ENCODE measurements around the gene SIRT7. TPM values are rescaled to one million over a fixed set of nuclear protein-coding genes. Genes with fewer than 3 reads are reported as not detected.

SIRT7 gene
- total RNA-seq, 4 donors from 2014 or later = 0.77 to 87.1 (median 14.6) TPM

- no peak for DNase-seq
- Histone ChIP-seq H3K9me3 (no peaks in the 10 kb centered on the region), H3K4me1 (peaks cover 0 to 20% of the 10 kb centered on the region in 2 donors), H3K36me3 (no peaks in the 10 kb centered on the region), H3K27me3 (peaks cover 20 to 29% of the 10 kb centered on the region in 2 donors), H3K27ac (no peak overlapping the region), H3K4me3 (no peak overlapping the region)
- TF ChIP-seq POLR2A (IDR thresholded peaks at IDR 0.05) = no peak
- no peak for TF ChIP-seq CTCF (IDR thresholded peaks at IDR 0.05)
- intact Hi-C loops (cut with DNase I; ENCODE audit: low total_unique reads) = loop anchor here (5.0 kb wide), 1 partner anchor 55 kb away; no protein-coding TSS in a partner anchor
These were observed 44.8 kb upstream of the SIRT7 start for GRCh38 chr17:81962499-81963441.

- no peaks in the 10 kb centered on the region for H3K9me3 ChIP-seq
- no peak overlapping the region for H3K27ac ChIP-seq
- no peaks in the 10 kb centered on the region for H3K36me3 ChIP-seq
- intact Hi-C loops (cut with DNase I; ENCODE audit: low total_unique reads) = loop anchor here (5.0 kb wide), 1 partner anchor 55 kb away; no protein-coding TSS in a partner anchor
- no peak overlapping the region for H3K4me3 ChIP-seq
- no peak for DNase-seq
- H3K27me3 ChIP-seq = peaks cover 20 to 31% of the 10 kb centered on the region in 2 donors
- peaks cover 0 to 20% of the 10 kb centered on the region in 2 donors for H3K4me1 ChIP-seq
- TF ChIP-seq POLR2A (IDR thresholded peaks at IDR 0.05) (no peak), CTCF (IDR thresholded peaks at IDR 0.05) (no peak)
These were observed 43.8 kb upstream of the SIRT7 start for GRCh38 chr17:81961521-81962498.

GRCh38 chr17:81961087-81961511 is 43.1 kb upstream of the SIRT7 start, which contains the start of gene NOTUM:
Gene NOTUM (minus strand): TSS chr17:81961187. CDS start chr17:81960909, 278 bp downstream.
- DNase-seq = no peak
- H3K4me1 ChIP-seq = peaks cover 0 to 20% of the 10 kb centered on the region in 2 donors
- H3K4me3 ChIP-seq = peak within 1 kb of the TSS in 1 of 2 donors; percentile 29
- intact Hi-C loops (cut with DNase I; ENCODE audit: low total_unique reads) = loop anchor here (5.0 kb wide), 1 partner anchor 56 kb away; no protein-coding TSS in a partner anchor
- H3K9me3 ChIP-seq = no peaks in the 10 kb centered on the region
- peaks cover 20 to 31% of the 10 kb centered on the region in 2 donors for H3K27me3 ChIP-seq
- TF ChIP-seq CTCF (IDR thresholded peaks at IDR 0.05) (peak in 2 of 4 experiments; percentile 27 to 48), POLR2A (IDR thresholded peaks at IDR 0.05) (no peak)
- no peak within 1 kb of the TSS for H3K27ac ChIP-seq
- H3K36me3 ChIP-seq = no peaks in the 10 kb centered on the region

- Histone ChIP-seq H3K36me3 (no peaks in the 10 kb centered on the region), H3K27ac (no peak overlapping the region), H3K4me3 (peak overlapping the region in 1 of 2 donors; percentile 29), H3K4me1 (peaks cover 0 to 20% of the 10 kb centered on the region in 2 donors), H3K27me3 (peaks cover 20 to 31% of the 10 kb centered on the region in 2 donors), H3K9me3 (no peaks in the 10 kb centered on the region)
- no peak for TF ChIP-seq CTCF (IDR thresholded peaks at IDR 0.05)
- no peak for TF ChIP-seq POLR2A (IDR thresholded peaks at IDR 0.05)
- no peak for DNase-seq
- intact Hi-C loops (cut with DNase I; ENCODE audit: low total_unique reads) = loop anchor here (5.0 kb wide), 1 partner anchor 57 kb away; no protein-coding TSS in a partner anchor
These were observed 42.4 kb upstream of the SIRT7 start for GRCh38 chr17:81960130-81960958.
